Frontal cortex (tissue), 4 donors: Measurements from ENCODE around the gene JUP. TPM values are rescaled to one million over a fixed set of nuclear protein-coding genes. Genes with fewer than 3 reads are reported as not detected.

Source experiments
- DNase-seq, 2 donors: peaks; one replicate each; pipeline ENCODE4 v3.0.0; 2012; ENCODE audit warnings: low spot score in 2 of 2
- FAIRE-seq: peaks from 2 replicates; lab custom pipeline; 2012; peaks lifted over from hg19 to GRCh38; lab: Jason Lieb, UNC
- total RNA-seq: library from RNA; depleted of rRNA; stranded (reverse); fragments of >200 nt; gene quantifications from one replicate; pipeline ENCODE4 v1.2.3, GENCODE V29; 2014
- donor health status: control.
- donor health status: control.
- donor health status: control.

JUP gene
- total RNA-seq, 1 donor from 2014 or later, result 33.8 TPM

DNA sequence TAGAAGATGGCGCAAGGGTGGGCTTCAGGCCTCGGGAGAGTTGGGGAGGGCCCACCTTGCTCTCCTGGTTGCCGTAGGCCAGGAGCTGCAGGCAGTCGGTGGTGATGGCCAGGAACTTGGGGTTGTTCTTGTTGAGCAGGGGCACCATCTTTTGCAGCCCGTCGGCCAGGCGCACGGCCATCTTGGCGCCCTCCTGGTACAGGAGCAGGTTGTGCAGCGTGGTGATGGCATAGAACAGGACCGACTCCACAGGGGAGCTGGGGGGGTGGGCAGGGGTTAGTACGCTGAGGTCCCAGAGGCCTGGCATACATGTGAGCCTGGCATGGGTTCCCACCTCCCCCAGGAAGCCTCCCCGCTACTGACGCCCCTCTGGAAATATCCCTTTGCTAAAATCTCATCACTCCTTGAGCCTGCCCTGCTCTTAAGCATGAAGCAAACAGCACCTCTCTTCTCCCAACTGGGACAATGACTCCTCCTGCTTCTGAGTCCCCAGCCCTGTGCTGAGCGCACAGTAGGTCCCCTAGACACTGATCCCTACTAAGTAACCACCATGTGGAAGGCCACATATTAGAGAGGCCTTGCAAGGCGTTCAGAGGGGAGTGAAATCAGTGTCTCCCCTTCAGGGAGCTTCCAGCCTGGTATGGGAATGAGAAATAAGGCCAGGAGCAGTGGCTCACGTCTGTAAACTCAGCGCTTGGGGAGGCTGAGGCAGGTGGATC, 19.0 kb downstream of the JUP start:
- DNase-seq (no peak), FAIRE-seq (no peak)

DNA sequence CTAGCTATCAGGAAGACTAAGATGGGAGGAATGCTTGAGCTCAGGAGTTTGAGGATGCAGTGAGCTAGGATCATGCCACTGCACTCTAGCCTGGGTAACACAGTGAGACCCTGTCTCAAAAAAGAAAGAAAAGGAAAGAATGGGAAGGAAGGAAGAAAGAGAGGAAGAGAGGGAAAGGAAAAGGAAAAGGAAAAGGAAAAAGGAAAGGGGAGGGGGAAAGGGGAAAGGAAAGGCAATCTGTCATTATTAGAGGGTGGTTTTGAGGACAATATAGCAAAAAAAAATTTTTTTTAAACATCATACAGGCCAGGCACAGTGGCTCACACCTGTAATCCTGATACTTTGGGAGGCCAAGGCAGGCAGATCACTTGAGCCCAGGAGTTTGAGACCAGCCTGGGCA, 20.4 kb downstream of the JUP start:
- DNase-seq (no peak), FAIRE-seq (no peak)

DNA sequence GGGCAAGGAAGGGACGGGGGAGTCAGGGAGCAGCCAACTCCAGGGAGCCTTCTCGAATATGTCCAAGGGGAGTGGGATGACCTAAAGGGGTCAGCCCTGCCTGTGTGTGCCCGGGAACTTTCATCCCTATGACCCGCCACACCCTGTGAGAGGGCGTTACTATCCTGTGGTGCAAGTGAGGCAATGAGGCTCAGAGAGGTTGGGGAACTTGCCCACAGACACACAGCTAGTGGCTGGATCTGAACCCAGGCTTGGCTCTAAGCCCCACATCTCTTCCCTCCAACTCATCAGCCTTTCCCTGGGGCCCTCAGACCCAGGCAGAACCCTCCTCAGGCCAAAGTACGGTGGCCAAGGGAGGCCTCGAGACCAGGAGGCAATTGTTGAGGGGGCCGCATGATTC, 23.2 kb downstream of the JUP start:
- FAIRE-seq (no peak), DNase-seq (no peak)

DNA sequence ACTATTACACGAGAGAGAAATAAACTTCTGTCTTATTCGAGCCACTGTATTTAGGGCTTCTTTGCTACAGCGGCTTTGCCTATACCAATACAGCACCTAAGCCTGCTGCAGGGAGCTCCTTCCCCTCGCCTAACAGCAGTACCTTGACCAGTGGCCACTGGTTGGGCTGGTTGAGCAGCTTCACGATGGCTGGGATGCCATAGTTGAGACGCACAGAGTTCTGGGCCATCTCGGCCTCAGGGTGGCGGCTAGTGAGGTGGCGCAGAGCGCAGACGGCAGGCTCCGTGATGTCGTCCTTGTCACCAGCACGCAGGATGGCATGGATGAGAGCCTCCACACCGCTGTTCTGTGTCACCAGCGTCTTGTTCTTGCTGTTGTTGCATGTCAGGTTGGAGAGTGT, 23.7 kb downstream of the JUP start:
- FAIRE-seq (no peak), DNase-seq (no peak)

DNA sequence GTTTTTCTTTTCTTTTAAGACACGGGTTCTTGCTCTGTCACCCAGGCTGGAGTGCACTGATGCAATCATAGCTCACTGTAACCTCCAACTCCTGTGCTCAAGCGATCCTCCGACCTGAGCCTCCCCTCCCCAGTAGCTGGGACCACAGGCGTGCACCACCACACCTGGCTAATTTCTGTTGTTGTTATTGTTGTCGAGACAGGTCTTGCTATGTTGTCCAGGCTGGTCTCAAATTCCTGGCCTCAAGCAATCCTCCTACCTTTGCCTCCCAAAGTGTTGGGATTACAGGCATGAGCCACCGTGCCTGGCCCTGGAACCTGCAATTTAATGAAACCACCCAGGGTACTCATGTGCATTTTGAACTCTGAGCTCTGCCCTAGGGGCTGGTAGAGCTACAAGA, 24.1 kb downstream of the JUP start:
- FAIRE-seq, result no peak
- DNase-seq, result no peak

DNA sequence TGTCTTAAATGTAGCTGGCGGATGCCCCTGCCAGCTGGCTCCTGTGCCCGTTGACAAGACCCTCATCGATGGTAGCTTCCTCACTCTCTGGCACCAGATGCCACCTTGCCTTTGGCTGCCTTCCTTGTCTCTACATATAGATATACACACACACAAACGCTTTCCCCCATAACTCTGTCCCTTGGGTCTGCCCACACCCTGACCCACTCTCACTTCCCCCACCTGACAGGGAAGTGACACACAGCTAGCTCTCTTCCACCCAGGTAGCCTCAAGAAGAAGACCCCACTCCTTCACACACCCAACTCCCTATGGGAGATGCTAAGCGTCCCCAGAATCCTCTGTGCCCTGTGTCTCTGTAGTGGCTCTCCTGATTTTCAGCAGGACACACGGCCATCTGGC, 25.6 kb downstream of the JUP start:
- DNase-seq, result no peak
- no peak for FAIRE-seq

DNA sequence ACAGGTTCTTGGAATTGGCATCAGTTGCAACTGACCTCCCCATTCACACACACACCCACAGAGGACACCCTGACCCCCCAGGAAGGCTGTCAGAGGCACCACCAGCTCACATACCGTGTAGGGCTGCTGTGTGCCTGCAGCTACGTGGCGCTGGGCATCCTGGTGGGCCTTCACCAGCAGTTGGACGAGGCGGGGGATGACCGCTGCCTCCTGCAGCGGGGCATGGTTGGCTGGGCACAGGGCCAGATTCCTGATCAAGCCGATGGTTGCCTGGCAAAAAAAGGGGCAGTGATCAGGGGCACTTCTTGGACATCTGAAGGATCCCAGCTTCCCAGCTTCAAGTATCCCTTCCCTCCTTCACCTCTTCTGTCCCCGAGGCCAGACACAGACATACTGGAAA, 27.9 kb downstream of the JUP start:
- no peak for DNase-seq
- FAIRE-seq, result no peak

DNA sequence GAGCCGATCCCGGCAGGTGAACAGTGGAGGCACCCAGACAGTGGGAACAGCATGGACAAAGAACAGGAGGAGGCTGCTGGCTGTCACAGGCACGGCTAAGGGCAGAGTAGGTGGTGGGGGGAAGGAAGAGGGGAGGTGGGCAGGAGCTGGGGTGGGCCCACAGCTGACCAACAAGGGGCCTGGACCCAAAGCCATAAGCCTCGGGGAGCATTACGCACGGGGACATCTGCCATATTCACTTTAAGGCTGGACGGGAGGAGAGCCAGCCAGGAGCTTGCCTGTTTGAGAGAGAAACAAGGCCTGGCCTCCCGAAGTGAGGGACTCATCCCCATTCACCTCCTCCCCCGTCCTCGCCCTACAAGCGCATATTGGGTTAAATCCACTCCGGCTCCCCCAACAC, 32.4 kb downstream of the JUP start:
- no peak for DNase-seq
- FAIRE-seq, result no peak

DNA sequence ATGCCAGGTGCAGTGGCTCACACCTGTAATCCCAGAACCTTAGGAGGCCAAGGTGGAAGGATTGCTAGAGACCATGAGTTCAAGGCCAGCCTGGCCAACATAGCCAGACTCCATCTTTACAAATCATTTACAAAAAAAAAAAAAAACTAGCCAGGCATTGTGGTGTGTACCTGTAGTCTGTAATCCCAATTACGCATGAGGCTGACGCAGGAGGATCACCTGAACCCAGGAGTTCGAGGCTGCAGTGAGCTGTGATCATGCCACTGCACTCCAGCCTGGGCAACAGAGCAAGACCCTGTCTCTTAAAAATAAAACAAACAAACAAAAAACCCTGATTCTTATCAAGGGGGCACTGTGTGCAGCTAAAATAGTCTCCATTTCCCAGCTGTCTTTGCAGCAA, 35.2 kb downstream of the JUP start:
- FAIRE-seq (no peak), DNase-seq (no peak)

DNA sequence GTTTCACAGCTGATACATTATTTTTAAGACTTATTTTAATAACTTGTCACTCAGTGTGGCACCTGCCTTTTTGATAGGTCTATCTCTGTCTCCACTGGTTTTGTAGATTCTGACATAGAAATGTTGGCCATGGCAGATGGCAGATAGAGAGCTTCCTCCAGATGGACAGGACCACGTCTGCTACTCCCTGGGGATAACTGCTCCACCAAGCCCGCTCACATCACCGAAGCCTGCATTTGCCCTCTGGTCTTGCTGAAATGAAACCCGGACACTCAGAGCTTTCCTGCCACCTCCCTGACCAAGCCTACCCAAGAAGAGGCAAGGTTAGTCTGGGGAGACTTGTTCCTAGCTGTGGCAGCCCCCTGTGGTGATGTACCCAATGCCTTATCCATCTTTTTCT, 35.6 kb downstream of the JUP start:
- no peak for DNase-seq
- no peak for FAIRE-seq

DNA sequence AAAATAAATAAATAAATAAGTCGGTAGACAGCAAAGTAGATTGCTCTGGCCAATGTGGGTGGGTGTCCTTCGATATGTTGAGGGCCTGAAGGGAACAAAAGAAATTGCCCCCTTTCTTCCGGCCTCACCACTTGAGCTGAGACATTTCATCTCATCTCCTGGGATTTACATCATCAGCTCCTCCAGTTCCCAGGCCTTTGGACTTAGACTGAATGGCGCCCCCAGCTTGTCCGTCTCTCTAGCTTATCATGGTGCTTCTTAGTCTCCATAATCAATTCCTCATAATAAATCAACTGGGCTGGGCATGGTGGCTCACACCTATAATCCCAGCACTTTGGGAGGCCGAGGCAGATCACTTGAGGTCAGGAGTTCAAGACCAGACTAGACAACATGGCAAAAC, 38.2 kb downstream of the JUP start:
- DNase-seq (no peak), FAIRE-seq (no peak)

DNA sequence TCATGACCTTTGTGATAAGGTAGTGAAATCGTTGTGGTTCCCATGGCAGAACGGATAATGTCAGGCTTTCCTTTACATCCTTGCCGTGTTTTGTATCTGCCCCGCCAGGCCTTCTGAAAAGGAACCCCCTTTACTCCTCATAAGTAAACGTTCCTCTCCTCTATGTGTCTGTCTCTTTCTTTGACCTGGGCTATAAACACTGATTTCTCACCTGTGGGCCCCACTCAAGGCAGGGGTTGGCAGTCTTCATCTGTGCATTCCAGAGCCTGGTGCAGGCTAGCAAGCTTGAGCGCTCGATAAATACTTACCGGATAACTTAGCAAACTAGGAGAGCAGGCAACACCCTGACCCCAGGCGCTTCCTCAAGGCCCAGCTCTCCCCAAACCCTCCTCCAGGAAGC, 44.8 kb downstream of the JUP start:
- no peak for DNase-seq
- no peak for FAIRE-seq

DNA sequence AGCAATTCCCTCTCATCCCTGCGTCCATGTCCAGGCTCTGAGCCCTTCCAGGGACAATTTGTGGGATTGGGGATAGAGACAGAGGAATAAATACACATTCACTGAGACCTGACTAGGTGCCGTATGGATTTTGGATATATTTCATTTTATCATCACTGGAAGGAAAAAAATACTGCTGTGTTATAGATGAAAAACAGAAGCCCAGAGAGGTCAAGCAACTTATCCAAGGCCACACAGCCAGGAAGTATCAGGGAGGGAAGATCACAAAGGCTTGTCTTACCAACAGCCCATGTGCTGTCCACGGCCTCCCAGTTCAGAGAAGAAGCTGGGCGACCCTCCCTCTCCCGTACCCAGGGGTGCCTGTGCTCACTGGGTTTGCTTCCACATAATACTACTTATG, 46.0 kb downstream of the JUP start:
- no peak for DNase-seq
- FAIRE-seq, result no peak

DNA sequence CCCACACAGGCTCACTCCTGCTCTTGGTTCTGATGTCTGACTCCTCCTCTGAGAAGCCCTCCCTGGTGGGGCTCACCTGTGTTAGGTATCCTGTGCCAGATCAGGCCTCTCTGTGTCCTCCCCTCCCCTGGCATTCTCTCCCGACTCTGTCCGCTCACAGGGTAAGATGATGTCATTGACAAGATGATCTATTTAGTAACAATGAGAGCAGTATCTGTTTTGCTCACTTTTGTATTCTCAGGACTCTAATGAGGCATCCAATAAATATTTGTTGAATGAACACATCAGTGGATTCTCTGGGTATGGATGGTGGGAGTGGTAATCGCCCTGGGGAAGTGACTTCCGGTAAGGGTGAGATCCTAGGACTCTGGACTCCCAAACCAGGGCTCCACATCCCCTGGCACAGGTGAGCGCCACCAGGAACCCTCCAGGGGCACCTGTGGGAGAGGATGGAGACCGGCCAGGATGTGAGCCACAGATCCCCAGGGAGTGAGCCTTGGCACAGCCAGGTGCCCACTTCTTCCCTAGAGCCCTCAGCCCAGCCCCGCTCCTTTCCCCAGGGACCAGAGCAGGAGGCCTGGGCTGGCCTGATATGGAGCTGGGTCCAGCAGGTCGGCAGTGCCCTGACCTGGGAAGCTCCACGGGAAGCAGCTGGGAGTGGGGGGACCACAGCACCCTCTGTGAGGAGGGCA, 46.7 kb downstream of the JUP start:
- no peak for FAIRE-seq
- DNase-seq, result no peak

DNA sequence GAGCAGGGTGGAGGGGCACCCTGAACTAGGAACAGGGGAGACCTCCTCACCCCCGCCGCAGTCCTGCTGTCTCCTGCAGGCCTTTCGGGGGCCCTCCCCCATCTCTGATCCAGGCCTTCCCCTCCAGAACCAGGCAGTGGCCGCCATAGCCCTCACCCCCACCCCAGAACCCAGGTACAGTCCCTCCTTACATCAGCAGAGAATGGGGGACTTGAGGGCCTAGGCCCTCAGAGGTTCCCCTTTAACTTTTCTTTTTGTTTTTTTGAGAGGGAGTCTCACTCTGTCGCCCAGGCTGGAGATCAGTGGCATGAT, 47.8 kb downstream of the JUP start:
- FAIRE-seq, result no peak

DNA sequence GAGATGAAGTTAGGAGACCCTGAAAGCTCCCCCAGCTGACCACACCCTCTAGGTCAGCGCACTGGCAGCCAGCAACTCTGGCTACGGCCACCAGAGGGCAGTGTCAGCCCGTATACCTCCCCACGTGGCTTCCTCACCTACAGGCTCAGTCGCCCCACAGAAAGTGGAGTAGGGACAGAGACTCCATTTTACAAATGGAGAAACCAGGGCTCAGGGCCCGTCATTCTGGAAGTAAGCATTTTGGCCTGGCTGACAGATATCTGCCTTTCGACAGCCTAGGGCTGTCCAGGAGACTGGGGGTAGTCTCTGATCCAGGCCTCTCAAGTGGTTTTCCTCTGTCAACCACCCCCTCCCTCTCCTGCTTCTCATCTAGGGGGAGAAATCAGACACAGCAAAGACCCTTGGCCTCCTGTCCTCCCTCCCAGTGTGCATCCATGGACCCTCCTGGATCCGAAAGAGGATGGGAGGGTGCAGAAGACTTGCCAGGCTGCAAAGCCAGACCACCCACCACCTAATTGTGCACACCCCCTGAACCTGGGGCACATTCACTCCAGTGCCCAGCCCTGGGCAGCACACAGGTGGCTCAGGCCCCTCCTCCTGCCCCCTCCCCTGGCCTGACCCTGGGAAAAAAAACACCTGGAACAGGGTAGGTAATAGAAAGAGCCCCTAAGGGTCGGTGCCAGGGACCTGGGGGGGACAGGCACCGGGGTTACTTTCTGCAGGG, 48.3 kb downstream of the JUP start:
- DNase-seq (peak; percentile 84 to 87), FAIRE-seq (no peak)

More for the DNA sequence above, 47.8 kb downstream of the JUP start:
- no peak for DNase-seq

DNA sequence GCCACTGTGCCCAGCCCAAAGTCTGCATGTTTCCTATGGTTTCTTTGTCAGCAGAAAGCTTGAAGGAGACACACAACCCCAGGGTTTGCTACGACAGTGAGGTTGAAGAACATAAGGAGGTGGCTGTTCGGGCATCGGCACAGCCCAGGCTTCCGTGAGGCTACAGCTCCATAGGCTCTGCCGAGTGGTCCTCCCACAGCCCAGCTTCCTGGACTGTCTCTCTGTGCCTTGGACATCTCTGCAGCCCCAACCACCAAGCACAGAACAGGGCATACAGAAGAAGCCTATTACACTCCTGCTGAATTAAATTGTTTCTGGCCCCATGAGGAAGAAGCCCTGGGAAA, 48.9 kb downstream of the JUP start:
- FAIRE-seq, result no peak

DNA sequence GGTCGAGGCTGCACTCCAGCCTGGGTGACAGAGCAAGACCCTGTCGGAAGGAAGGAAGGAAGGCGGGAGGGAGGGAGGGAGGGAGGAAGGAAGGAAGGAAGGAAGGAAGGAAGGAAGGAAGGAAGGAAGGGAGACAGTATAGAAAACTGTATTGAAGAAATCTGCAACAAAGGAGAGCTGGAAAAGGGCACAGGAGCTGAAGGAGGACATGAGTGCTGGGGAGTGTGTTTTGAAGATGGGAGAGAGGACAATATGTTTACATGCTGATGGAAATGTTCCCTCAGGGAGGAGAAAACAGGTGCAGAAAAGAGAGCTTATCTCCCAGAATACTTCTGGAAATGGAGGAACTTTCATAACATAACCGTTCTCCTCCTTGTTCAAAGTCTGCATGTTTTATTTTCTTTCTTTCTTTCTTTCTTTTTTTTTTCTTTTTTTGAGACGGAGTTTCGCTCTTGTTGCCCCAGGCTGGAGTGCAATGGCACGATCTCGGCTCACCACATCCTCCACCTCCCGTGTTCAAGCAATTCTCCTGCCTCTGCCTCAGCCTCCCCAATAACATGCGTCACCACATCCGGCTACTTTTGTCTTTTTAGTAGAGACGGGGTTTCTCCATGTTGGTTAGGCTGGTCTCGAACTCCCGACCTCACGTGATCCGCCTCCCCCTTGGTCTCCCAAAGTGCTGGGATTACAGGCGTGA, 49.4 kb downstream of the JUP start:
- no peak for DNase-seq
- no peak for FAIRE-seq

More for the DNA sequence above, 48.9 kb downstream of the JUP start:
- peak in 1 of 2 donors; percentile 22 for DNase-seq

DNA sequence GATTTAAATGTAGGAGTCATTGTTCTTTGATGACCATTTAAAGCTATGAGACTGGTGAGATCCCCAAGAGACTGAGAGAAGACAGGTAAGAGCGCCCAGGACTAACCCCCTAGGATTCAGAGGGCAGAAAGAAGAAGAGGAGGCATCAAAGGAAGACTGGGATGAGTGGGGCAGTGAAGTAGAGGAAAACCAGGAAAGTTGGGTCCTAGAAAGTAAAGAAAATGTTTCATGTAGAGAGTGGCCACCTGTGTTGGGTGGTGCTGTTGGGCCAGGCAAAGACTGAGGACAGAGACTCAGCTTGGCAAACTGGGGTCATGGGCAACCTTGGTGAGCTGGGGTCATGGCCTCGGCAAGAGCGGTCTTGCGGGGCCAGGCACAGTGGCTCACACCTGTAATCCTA, 50.8 kb downstream of the JUP start:
- DNase-seq, result no peak
- FAIRE-seq, result no peak

DNA sequence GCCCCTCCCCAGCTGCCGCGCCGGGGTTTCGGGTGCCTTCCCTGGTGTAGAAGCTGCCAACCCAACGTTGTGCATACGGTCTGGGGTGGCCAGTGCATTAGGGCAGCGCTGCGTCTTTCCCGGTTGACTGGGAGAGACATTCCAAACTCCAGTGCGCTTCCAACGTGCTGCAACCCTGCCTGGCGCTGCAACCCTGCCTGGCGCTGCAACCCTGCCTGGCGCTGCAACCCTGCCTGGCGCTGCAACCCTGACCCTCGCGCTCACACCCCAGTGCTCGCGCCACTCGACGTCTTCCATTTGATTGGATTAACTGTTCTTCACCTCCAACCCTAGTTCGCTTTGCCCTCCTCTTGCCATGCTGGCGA, 51.6 kb downstream of the JUP start:
- FAIRE-seq, result no peak
- DNase-seq, result no peak
